ENCODE data around the gene SHISA8. TPM values are rescaled to one million over a fixed set of nuclear protein-coding genes. Genes with fewer than 3 reads are reported as not detected.

SHISA8 gene
- total and polyA plus RNA-seq, 4 donors, result not detected

GRCh38 chr22:41957941-41958556 is 43.2 kb upstream of the SHISA8 start:
- H3K4me3 ChIP-seq (ENCODE audit: low read depth in 1 of 3, low read length in 3 of 3), result peak overlapping the region in 1 of 3 donors; percentile 41
- no peak overlapping the region for H3K27ac ChIP-seq (ENCODE audit: low read depth in 1 of 2, low read length in 2 of 2)
- H3K36me3 ChIP-seq (ENCODE audit: control insufficient read depth in 4 of 4, insufficient read depth in 3 of 4, low read depth in 1 of 4, low read length in 3 of 4), result no peaks in the 10 kb centered on the region
- H3K27me3 ChIP-seq (ENCODE audit: control insufficient read depth in 4 of 4, insufficient read depth in 4 of 4, low read length in 3 of 4), result no peaks in the 10 kb centered on the region
- no peaks in the 10 kb centered on the region for H3K9me3 ChIP-seq (ENCODE audit: control insufficient read depth in 4 of 4, low read length in 3 of 4)
- no peak overlapping the region for H3K9ac ChIP-seq (ENCODE audit: low read depth in 1 of 2, low read length in 2 of 2)
- H3K4me1 ChIP-seq (ENCODE audit: control insufficient read depth in 4 of 4, insufficient read depth in 4 of 4, low read length in 3 of 4), result peaks cover 0 to 3% (median 2%) of the 10 kb centered on the region in 4 donors
- WGBS, result 49% methylated on average over 23 of the region's 23 CpGs
- DNase-seq (ENCODE audit: low spot score), result no peak
- TF ChIP-seq JUND (IDR thresholded peaks at IDR 0.05) (no peak), ATF3 (IDR thresholded peaks at IDR 0.05) (no peak), TAF1 (conservative IDR thresholded peaks at IDR 0.05) (no peak), EGR1 (IDR thresholded peaks at IDR 0.05; ENCODE audit: low read depth in 2 of 2) (no peak), ZBTB33 (IDR thresholded peaks at IDR 0.05) (no peak), GABPA (IDR thresholded peaks at IDR 0.05 in 1 of 2, conservative IDR thresholded peaks at IDR 0.05 in 1 of 2) (no peak), HNF4A (conservative IDR thresholded peaks at IDR 0.05) (no peak), FOXA1 (IDR thresholded peaks at IDR 0.05) (no peak), HNF4G (IDR thresholded peaks at IDR 0.05) (no peak), RAD21 (IDR thresholded peaks at IDR 0.05) (no peak), RXRA (IDR thresholded peaks at IDR 0.05) (no peak), SP1 (IDR thresholded peaks at IDR 0.05) (no peak), FOXA2 (IDR thresholded peaks at IDR 0.05) (no peak), NR2F2 (IDR thresholded peaks at IDR 0.05) (no peak)

GRCh38 chr22:41952713-41953112 is 37.8 kb upstream of the SHISA8 start:
- H3K4me1 ChIP-seq (ENCODE audit: control insufficient read depth in 4 of 4, insufficient read depth in 4 of 4, low read length in 3 of 4), result peaks cover 0 to 3% (median under 1%) of the 10 kb centered on the region in 4 donors
- TF ChIP-seq HNF4A (conservative IDR thresholded peaks at IDR 0.05), result no peak
- no peak for TF ChIP-seq JUND (IDR thresholded peaks at IDR 0.05)
- H3K4me3 ChIP-seq (ENCODE audit: low read depth in 1 of 3, low read length in 3 of 3), result no peak overlapping the region
- H3K36me3 ChIP-seq (ENCODE audit: control insufficient read depth in 4 of 4, insufficient read depth in 3 of 4, low read depth in 1 of 4, low read length in 3 of 4), result no peaks in the 10 kb centered on the region
- no peaks in the 10 kb centered on the region for H3K27me3 ChIP-seq (ENCODE audit: control insufficient read depth in 4 of 4, insufficient read depth in 4 of 4, low read length in 3 of 4)
- H3K9me3 ChIP-seq (ENCODE audit: control insufficient read depth in 4 of 4, low read length in 3 of 4), result no peaks in the 10 kb centered on the region
- H3K27ac ChIP-seq (ENCODE audit: low read depth in 1 of 2, low read length in 2 of 2), result no peak overlapping the region
- H3K9ac ChIP-seq (ENCODE audit: low read depth in 1 of 2, low read length in 2 of 2), result no peak overlapping the region
- WGBS, result 95% methylated on average over 2 of the region's 2 CpGs
- no peak for DNase-seq (ENCODE audit: low spot score)

- Histone ChIP-seq H3K9ac (ENCODE audit: low read depth in 1 of 2, low read length in 2 of 2) (no peak within 1 kb of the TSS), H3K27ac (ENCODE audit: low read depth in 1 of 2, low read length in 2 of 2) (no peak within 1 kb of the TSS), H3K4me1 (ENCODE audit: control insufficient read depth in 4 of 4, insufficient read depth in 4 of 4, low read length in 3 of 4) (peaks cover 0 to 1% (median 0%) of the 10 kb centered on the region in 4 donors), H3K36me3 (ENCODE audit: control insufficient read depth in 4 of 4, insufficient read depth in 3 of 4, low read depth in 1 of 4, low read length in 3 of 4) (no peaks in the 10 kb centered on the region), H3K4me3 (ENCODE audit: low read depth in 1 of 3, low read length in 3 of 3) (no peak within 1 kb of the TSS), H3K9me3 (ENCODE audit: control insufficient read depth in 4 of 4, low read length in 3 of 4) (no peaks in the 10 kb centered on the region), H3K27me3 (ENCODE audit: control insufficient read depth in 4 of 4, insufficient read depth in 4 of 4, low read length in 3 of 4) (no peaks in the 10 kb centered on the region)
- 72% methylated on average over 16 of the region's 16 CpGs for WGBS
- DNase-seq (ENCODE audit: low spot score), result no peak
- TF ChIP-seq HNF4G (IDR thresholded peaks at IDR 0.05) (no peak), FOXA1 (IDR thresholded peaks at IDR 0.05) (no peak), TAF1 (conservative IDR thresholded peaks at IDR 0.05) (no peak), CTCF (IDR thresholded peaks at IDR 0.05; ENCODE audit: low read depth, low read length, missing input control) (no peak), RXRA (IDR thresholded peaks at IDR 0.05) (no peak), YY1 (IDR thresholded peaks at IDR 0.05) (no peak), JUND (IDR thresholded peaks at IDR 0.05) (no peak), FOXA2 (IDR thresholded peaks at IDR 0.05) (no peak), REST (IDR thresholded peaks at IDR 0.05) (no peak), RAD21 (IDR thresholded peaks at IDR 0.05) (no peak), NR2F2 (IDR thresholded peaks at IDR 0.05) (no peak), EGR1 (IDR thresholded peaks at IDR 0.05; ENCODE audit: low read depth in 2 of 2) (no peak), ZBTB33 (IDR thresholded peaks at IDR 0.05) (no peak), HNF4A (conservative IDR thresholded peaks at IDR 0.05) (no peak)
Observed at GRCh38 chr22:41951898-41952474, 37.1 kb upstream of the SHISA8 start, which contains the start of gene SMIM45. TSS of gene SMIM45 (plus strand) at chr22:41952150.
